GM12878 (cell line): ENCODE measurements around the gene SLC24A4. TPM values are rescaled to one million over a fixed set of nuclear protein-coding genes. Genes with fewer than 3 reads are reported as not detected.

ENCODE experiments used
- ATAC-seq: fragments of 200-7000 bp; cut with Tn5 transposase; 3 replicates; pipeline ENCODE4 v1.9.1; 2020; ENCODE audit warnings: mild to moderate bottlenecking, moderate library complexity
- BruUV-seq: library from RNA; stranded (reverse); fragments of 400-500 nt; replicated peaks from 2 replicates; lab custom pipeline; 2021; lab: Mats Ljungman, UMichigan
- CTCF ChIA-PET: fragments of 300-600 bp; sonication (Branson Sonifier 250); formaldehyde crosslinking; extraction: SDS; loops from one replicate; lab custom pipeline; 2021; ENCODE audit warnings: inconsistent platforms; lab: Yijun Ruan, JAX
- POLR2A ChIA-PET: fragments of 350-600 bp; formaldehyde crosslinking; extraction: SDS; loops from one replicate; lab custom pipeline; 2021; ENCODE audit warnings: inconsistent platforms; lab: Charles Lee
- RAD21 ChIA-PET: fragments of 300-600 bp; sonication (Branson Sonifier 250); formaldehyde crosslinking; loops from one replicate; lab custom pipeline; 2023; ENCODE audit warnings: antibody characterized with exemption; ENCODE audit not compliant: unreplicated experiment; lab: Charles Lee
- SMC1A ChIA-PET: fragments of 300-600 bp; sonication (Branson Sonifier 250); formaldehyde crosslinking; loops from one replicate; lab custom pipeline; 2023; ENCODE audit not compliant: unreplicated experiment, uncharacterized antibody; lab: Charles Lee
- DNase-seq: peaks from one replicate; pipeline ENCODE4 v3.0.0-alpha.2; 2011; ENCODE audit warnings: low read depth, low spot score
- FAIRE-seq: peaks from 3 replicates; lab custom pipeline; 2011; peaks lifted over from hg19 to GRCh38; lab: Jason Lieb, UNC
- H2AFZ ChIP-seq: 2 replicates; pipeline ENCODE4 v1.6.0; 2011; ENCODE audit warnings: low read depth, low read length, control low read depth; ENCODE audit not compliant: control insufficient read depth
- H3K27ac ChIP-seq: 2 replicates; pipeline ENCODE4 v1.5.1; 2011; ENCODE audit warnings: control low read depth; ENCODE audit not compliant: control insufficient read depth, insufficient read depth
- H3K27me3 ChIP-seq, 2 experiments: replicated peaks in 1 of 2; 2 replicates each; pipeline versions ENCODE4 v1.6.0 to v1.6.1; 2011; ENCODE audit warnings: low read length in 1 of 2; ENCODE audit not compliant: control insufficient read depth in 2 of 2, insufficient read depth in 2 of 2
- H3K36me3 ChIP-seq, 2 experiments: 2 replicates each; pipeline ENCODE4 v1.5.1; 2011; ENCODE audit warnings: low read length in 1 of 2; ENCODE audit not compliant: control insufficient read depth in 2 of 2, insufficient read depth in 2 of 2
- H3K4me1 ChIP-seq: 2 replicates; pipeline ENCODE4 v1.6.1; 2011; ENCODE audit warnings: mild to moderate bottlenecking, low read length, moderate library complexity, mixed read lengths; ENCODE audit not compliant: control insufficient read depth, insufficient read depth
- H3K4me2 ChIP-seq: 2 replicates; pipeline ENCODE4 v1.6.0; 2011; ENCODE audit warnings: control low read depth; ENCODE audit not compliant: control insufficient read depth, insufficient read depth
- H3K4me3 ChIP-seq: fragments of 200-600 bp; sonication (generic); 2 replicates; pipeline ENCODE4 v1.5.1; 2016
- H3K79me2 ChIP-seq: 2 replicates; pipeline ENCODE4 v1.6.0; 2011; ENCODE audit warnings: low read length; ENCODE audit not compliant: control insufficient read depth, insufficient read depth
- H3K9ac ChIP-seq: 2 replicates; pipeline ENCODE4 v1.8.0; 2011; ENCODE audit warnings: low read length, control low read depth, mixed read lengths; ENCODE audit not compliant: control insufficient read depth, insufficient read depth
- H3K9me3 ChIP-seq: replicated peaks from 3 replicates; pipeline ENCODE4 v1.5.1; 2011; ENCODE audit warnings: mild to moderate bottlenecking, low read length; ENCODE audit not compliant: control insufficient read depth, insufficient read depth
- H4K20me1 ChIP-seq: 2 replicates; pipeline ENCODE4 v1.6.0; 2011; ENCODE audit not compliant: control insufficient read depth, insufficient read depth
- ASH2L ChIP-seq: fragments of 300-600, 200-600 bp; sonication (generic); IDR thresholded peaks from 2 replicates; pipeline ENCODE4 v1.6.1; 2017; ENCODE audit warnings: low read depth, mild to moderate bottlenecking, borderline replicate concordance
- CBFB ChIP-seq: IDR thresholded peaks from 2 replicates; pipeline ENCODE4 v1.6.1; 2016; ENCODE audit warnings: antibody characterized with exemption, low read depth
- CBX5 ChIP-seq: sonication (generic); IDR thresholded peaks from 2 replicates; pipeline ENCODE4 v1.6.1; 2016; ENCODE audit warnings: low read depth, moderate library complexity, mild to moderate bottlenecking, inconsistent platforms
- EED ChIP-seq: sonication (generic); IDR thresholded peaks from 2 replicates; pipeline ENCODE4 v1.6.1; 2016; ENCODE audit warnings: antibody characterized with exemption, low read depth
- EP300 ChIP-seq, 2 experiments: fragments of 150-350 bp in 1 of 2; IDR thresholded peaks; 2 replicates each; pipeline ENCODE4 v1.6.1; 2011 to 2012; ENCODE audit warnings: low read depth in 2 of 2, low read length in 2 of 2, borderline replicate concordance in 1 of 2, improper control_type of control experiment in 1 of 2, inconsistent platforms in 1 of 2; ENCODE audit not compliant: control insufficient read depth in 1 of 2
- FOXM1 ChIP-seq: IDR thresholded peaks from 2 replicates; pipeline ENCODE4 v1.6.1; 2012; ENCODE audit warnings: low read depth, mild to moderate bottlenecking, inconsistent platforms, low read length, moderate library complexity
- GATAD2B ChIP-seq: fragments of 450-650 bp; conservative IDR thresholded peaks from 2 replicates; pipeline ENCODE4 v1.6.1; 2017; ENCODE audit warnings: low read depth, mild to moderate bottlenecking, moderate library complexity
- HCFC1 ChIP-seq: fragments of 150-350 bp; IDR thresholded peaks from 2 replicates; pipeline ENCODE4 v1.6.1; 2014; ENCODE audit warnings: low read length
- MTA2 ChIP-seq: fragments of 450-650 bp; IDR thresholded peaks from 2 replicates; pipeline ENCODE4 v1.6.1; 2016; ENCODE audit warnings: low read depth, mild to moderate bottlenecking, moderate library complexity
- REST ChIP-seq: IDR thresholded peaks from 2 replicates; pipeline ENCODE4 v1.6.1; 2012; ENCODE audit warnings: mild to moderate bottlenecking, low read depth, low read length
- SIN3A ChIP-seq: IDR thresholded peaks from 2 replicates; pipeline ENCODE4 v1.6.1; 2012; ENCODE audit warnings: low read depth, low read length, improper control_type of control experiment
- SREBF1 ChIP-seq: IDR thresholded peaks from 2 replicates; pipeline ENCODE4 v1.6.1; 2012; ENCODE audit warnings: mild to moderate bottlenecking, low read length
- ZNF207 ChIP-seq: fragments of 450-650 bp; IDR thresholded peaks from 2 replicates; pipeline ENCODE4 v1.6.1; 2014; ENCODE audit warnings: antibody characterized with exemption, mild to moderate bottlenecking, borderline replicate concordance
- WGBS: methylation state at CpG from one replicate; pipeline ENCODE4 v1.1.6; 2016; ENCODE audit warnings: low lambda C conversion rate; ENCODE audit not compliant: insufficient replicate concordance, insufficient coverage; ENCODE audit errors: missing lambda C conversion rate; 5-methylcytosine and 5-hydroxymethylcytosine counted together
- in situ Hi-C: fragments of 300-500 bp; cut with MboI; formaldehyde crosslinking; loops from 9 replicates; pipeline ENCODE4 v1.14.3; 2018; ENCODE audit warnings: mixed read lengths
- intact Hi-C: fragments of 100-400 bp; cut with micrococcal nuclease; formaldehyde crosslinking; loops from one replicate; pipeline ENCODE4 v1.14.2; 2022; ENCODE audit not compliant: unreplicated experiment
- polyA plus RNA-seq, 11 experiments: library from polyadenylated mRNA; depleted of rRNA in 4 of 11; unstranded in 6 of 11; stranded (reverse) in 5 of 11; fragments of >200 nt; fragmentation: Nextera tagmentation in 4 of 11; fragmentation: Illumina TruSeq in 1 of 11; extraction: Ambion mirVana in 4 of 11; extraction: Trizol in 1 of 11; gene quantifications; 1 replicate in 1 of 11; 2 replicates in 10 of 11; pipeline versions ENCODE4 v1.2.1 to v1.2.3, GENCODE V29; 2011 to 2016; ENCODE audit warnings: inconsistent platforms in 2 of 11, missing spikeins in 2 of 11, low read depth in 1 of 11
- total RNA-seq, 4 experiments: library from RNA; depleted of rRNA in 3 of 4; stranded (reverse); fragments of >200 nt in 3 of 4; fragmentation: Illumina TruSeq in 1 of 4; extraction: Trizol in 1 of 4; gene quantifications; 2 replicates each; pipeline versions ENCODE4 v1.2.1 to v1.2.3, GENCODE V29; 2013 to 2021
- TF ChIP-seq, protein P1 (sequence below): fragments of 450-650 bp; IDR thresholded peaks from 2 replicates; pipeline ENCODE4 v1.6.1; 2016; ENCODE audit warnings: mild to moderate bottlenecking

The SLC24A4 gene
- total and polyA plus RNA-seq, 10 of the 15 experiments (the other 5 are each of a cell fraction or from before 2014, with no cell fraction given): under 0.01 to 0.46 (median 0.04) TPM; not detected in 5

DNA sequence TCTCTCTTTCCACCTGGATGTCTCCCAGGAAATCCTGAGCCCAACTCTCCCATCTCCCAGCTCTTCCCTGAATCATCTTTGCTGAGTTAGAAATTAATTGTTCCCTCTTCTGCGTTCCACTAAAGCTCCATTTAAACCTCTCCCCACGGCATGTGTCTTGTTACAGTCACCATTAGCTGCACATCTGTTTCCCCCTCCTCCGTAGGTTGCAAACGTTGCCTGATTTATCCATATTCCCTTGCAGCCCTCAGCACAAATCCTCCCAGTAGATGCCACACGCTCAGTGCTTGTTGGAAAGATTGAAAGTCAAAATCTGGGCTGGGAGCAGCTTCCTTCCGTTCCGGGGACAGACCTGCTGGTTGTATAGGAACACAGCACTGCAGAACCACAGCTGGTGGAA lies 90.4 kb downstream of the SLC24A4 start:
- ChIA-PET CTCF (interaction anchor here (1.2 kb wide), 1 partner anchor 61 kb away, joined by 3 read pairs; no protein-coding TSS in a partner anchor), SMC1A (no interaction called here), RAD21 (no interaction called here), POLR2A (no interaction called here)
- no peak overlapping the region for H3K4me2 ChIP-seq
- TF ChIP-seq, protein P1, sequence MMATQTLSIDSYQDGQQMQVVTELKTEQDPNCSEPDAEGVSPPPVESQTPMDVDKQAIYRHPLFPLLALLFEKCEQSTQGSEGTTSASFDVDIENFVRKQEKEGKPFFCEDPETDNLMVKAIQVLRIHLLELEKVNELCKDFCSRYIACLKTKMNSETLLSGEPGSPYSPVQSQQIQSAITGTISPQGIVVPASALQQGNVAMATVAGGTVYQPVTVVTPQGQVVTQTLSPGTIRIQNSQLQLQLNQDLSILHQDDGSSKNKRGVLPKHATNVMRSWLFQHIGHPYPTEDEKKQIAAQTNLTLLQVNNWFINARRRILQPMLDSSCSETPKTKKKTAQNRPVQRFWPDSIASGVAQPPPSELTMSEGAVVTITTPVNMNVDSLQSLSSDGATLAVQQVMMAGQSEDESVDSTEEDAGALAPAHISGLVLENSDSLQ: no peak
- TF ChIP-seq ZNF207 (no peak), SREBF1 (no peak), EED (no peak), MTA2 (no peak), FOXM1 (no peak), GATAD2B (no peak), SIN3A (no peak), ASH2L (no peak), CBX5 (no peak), CBFB (no peak), REST (no peak), HCFC1 (no peak), EP300 (IDR thresholded peaks at IDR 0.05; ENCODE audit: borderline replicate concordance in 1 of 2, control insufficient read depth in 1 of 2, low read depth in 2 of 2, low read length in 2 of 2) (no peak)
- H3K4me1 ChIP-seq: 0 out of 2 replicates have a peak, but pooled peaks cover 5% of the 10 kb centered on the region
- intact Hi-C loops: no loop called here
- FAIRE-seq (no peak), DNase-seq (no peak), ATAC-seq (no peak)
- H3K27me3 ChIP-seq: no peaks in the 10 kb centered on the region; a peak in 2 of 4 replicates
- no peak overlapping the region for H2AFZ ChIP-seq
- no peaks in the 10 kb centered on the region for H3K79me2 ChIP-seq
- no peak overlapping the region for H3K4me3 ChIP-seq
- WGBS: 56% methylated on average over 7 of the region's 7 CpGs
- no peaks in the 10 kb centered on the region for H3K36me3 ChIP-seq
- in situ Hi-C loops: no loop called here
- H3K9ac ChIP-seq: no peak overlapping the region
- H3K27ac ChIP-seq: no peak overlapping the region
- H3K9me3 ChIP-seq: no peaks in the 10 kb centered on the region; the same call in 2 of the 3 replicates
- no TSS peak for BruUV-seq
- H4K20me1 ChIP-seq: no peaks in the 10 kb centered on the region; the same call in 1 of the 2 replicates
